Measurements from ENCODE around the gene CLEC1A.

Gene CLEC1A

DNA sequence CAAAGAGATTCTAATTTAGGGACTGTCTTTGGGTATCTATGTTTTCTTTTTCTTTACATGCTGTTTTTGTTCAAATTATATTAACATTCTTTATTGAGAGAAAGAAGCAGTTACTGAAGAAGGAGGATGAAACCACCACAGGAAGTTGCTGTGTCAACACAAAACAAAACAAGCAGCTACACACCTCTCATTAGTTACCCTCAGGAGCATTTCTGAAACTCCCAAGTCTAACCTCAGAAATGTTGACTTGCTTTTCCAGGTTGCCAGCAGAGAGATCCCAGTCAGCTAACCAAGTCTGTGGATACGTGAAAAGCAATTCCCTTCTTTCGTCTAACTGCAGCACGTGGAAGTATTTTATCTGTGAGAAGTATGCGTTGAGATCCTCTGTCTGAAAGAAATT lies 33.5 kb downstream of the CLEC1A start:
- TF ChIP-seq, protein P1, sequence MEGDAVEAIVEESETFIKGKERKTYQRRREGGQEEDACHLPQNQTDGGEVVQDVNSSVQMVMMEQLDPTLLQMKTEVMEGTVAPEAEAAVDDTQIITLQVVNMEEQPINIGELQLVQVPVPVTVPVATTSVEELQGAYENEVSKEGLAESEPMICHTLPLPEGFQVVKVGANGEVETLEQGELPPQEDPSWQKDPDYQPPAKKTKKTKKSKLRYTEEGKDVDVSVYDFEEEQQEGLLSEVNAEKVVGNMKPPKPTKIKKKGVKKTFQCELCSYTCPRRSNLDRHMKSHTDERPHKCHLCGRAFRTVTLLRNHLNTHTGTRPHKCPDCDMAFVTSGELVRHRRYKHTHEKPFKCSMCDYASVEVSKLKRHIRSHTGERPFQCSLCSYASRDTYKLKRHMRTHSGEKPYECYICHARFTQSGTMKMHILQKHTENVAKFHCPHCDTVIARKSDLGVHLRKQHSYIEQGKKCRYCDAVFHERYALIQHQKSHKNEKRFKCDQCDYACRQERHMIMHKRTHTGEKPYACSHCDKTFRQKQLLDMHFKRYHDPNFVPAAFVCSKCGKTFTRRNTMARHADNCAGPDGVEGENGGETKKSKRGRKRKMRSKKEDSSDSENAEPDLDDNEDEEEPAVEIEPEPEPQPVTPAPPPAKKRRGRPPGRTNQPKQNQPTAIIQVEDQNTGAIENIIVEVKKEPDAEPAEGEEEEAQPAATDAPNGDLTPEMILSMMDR (IDR thresholded peaks at IDR 0.05; ENCODE audit: low read depth, low read length), result no peak
- H3K4me3 ChIP-seq (ENCODE audit: low read depth, low read length), result no peak overlapping the region

DNA sequence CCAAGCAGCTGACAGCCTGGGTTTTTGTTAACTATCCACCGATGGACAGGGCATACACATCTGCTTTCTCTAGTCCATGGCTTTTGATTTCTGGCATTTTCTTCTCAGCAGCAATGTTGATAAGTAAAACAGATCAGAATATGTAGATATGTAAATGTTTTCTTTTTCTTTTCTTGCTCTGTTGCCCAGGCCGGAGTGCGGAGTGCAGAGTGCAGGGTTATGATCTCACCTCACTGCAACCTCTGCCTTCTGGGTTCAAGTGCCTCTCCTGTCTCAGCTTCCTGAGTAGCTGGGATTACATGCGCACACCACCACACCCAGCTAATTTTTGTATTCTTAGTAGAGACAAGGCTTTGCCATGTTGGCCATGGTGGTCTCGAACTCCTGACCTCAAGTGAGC lies 40.4 kb downstream of the CLEC1A start:
- TF ChIP-seq, protein P1 (IDR thresholded peaks at IDR 0.05; ENCODE audit: low read depth, low read length), result no peak

DNA sequence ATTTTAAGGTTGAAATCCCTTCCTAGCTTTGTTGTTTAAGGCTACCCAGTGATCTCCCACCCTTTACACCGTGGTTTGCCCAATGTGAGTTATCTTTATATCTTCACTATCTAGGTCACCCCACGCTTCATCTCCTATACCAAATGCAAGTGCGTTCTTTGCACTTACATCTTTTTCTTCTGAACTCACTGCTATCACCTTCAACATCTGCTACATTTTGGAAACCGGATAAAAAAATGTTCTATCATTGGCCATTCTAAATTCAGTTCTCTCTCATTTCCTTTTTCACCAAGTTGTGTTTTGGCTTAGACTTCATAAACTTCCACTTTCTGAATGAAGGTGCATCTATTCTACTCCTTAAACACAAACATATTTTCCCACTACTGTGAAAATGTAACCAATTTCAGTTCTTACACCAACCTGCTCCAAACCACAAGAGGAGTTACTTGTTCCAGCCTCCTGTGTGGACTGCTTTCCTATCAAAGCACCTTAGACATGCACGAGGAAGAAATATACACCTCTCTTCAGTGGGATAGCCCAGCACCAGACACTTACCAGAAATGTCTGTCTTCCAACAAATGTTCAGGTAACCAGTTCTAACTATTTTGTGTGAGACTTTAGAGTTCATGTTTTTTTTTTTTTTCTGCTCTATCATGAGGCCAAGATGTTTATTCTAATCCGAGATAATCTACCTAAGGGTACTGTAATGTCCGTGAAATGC lies 46.4 kb downstream of the CLEC1A start:
- H3K4me3 ChIP-seq (ENCODE audit: low read depth, low read length), result no peak overlapping the region

More for the DNA sequence above, 40.4 kb downstream of the CLEC1A start:
- no peak overlapping the region for H3K4me3 ChIP-seq (ENCODE audit: low read depth, low read length)

DNA sequence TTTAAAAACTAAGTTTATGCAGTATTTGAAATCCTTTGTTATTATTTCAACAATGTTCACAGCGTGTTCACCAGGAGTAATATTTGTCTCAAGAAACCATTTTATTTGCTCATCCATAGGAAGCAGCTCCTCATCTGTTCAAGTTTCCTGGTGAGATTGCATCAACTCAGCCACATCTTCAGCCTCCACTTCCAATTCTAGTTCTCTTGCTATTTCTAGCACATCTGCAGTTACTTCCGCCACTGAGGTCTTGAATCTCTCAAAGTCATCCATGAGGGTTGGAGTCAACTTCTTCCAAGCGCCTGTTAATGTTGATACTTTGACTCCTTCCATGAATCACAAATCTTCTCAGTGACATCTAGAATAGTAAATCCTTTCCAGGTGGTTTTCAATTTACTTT lies 50.3 kb downstream of the CLEC1A start:
- no peak overlapping the region for H3K4me3 ChIP-seq (ENCODE audit: low read depth, low read length)
- TF ChIP-seq, protein P1 (IDR thresholded peaks at IDR 0.05; ENCODE audit: low read depth, low read length), result no peak

More for the DNA sequence above, 46.4 kb downstream of the CLEC1A start:
- TF ChIP-seq, protein P1 (IDR thresholded peaks at IDR 0.05; ENCODE audit: low read depth, low read length), result no peak

DNA sequence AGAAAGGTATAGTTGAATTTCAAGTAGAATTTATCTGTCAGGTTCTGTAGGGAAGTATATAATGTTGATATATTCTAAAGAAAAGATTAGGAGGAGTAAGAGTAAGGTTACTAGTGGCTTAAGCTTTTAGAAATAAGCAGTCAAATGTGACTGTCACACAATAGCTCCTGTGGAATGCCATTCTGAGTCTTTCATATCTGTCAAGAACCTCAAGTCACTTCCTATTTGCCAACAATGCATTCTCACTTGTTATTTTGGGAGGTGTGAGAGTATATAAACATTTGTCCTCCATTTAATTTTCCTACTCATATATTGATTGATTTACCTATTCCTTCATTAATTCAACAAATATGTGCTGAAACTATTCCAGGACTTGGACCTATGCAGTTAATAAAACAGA lies 56.6 kb downstream of the CLEC1A start:
- H3K4me3 ChIP-seq (ENCODE audit: low read depth, low read length), result no peak overlapping the region
- TF ChIP-seq, protein P1 (IDR thresholded peaks at IDR 0.05; ENCODE audit: low read depth, low read length), result no peak

DNA sequence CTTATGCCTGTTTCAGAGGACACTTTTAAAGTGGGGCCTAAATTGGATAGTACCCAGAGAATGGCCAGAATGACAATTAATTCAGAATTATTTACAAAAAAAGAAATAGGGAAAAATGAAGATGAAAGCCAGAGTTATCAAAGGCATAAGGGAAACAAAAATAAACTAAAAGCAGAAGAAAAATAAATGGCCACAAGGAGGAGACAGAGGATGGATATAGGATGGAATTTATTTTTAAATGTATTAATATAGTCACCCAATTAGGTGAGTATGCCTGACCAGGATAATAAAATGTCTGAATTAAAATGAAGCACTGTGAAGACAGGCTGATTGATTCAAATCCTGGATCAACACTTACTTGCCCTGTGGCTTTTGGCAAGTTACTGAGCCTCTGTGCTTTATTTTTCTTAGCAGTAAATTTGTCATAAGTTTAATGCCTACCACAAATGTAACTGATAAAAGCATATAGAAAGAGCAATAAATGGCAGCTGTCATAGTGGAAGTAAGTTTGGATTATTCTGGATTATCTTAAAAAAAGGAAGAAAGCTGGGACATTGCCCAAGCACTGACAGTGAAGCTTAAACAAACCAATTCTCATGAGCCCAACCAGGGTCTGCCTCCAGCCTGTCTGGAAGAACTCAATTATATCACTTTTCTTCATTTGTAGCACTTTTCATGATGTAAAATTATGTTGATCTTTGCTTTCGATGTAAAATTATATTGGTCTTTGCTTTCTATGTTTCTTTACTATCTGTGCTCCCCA lies 64.8 kb downstream of the CLEC1A start:
- no peak overlapping the region for H3K4me3 ChIP-seq (ENCODE audit: low read depth, low read length)
- TF ChIP-seq, protein P1 (IDR thresholded peaks at IDR 0.05; ENCODE audit: low read depth, low read length), result no peak

DNA sequence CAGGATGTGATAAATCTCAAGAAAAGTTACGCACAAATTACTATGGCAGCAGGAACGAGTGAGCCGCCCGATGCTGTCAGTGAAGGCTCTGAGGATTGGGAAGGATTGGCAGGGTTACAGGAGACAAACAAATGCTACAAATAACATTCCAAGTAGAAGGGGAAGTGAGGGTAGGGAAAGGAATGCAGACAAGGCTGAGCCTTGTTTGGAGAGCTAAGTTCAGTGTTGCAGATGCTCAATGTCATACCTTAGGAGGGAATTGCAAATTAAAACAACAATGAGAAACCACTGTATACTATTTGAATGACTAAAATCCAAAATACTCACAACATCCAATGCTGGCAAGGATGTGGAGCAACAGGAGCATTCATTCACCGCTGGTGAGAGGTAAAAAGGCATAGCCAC lies 67.0 kb downstream of the CLEC1A start:
- TF ChIP-seq, protein P1 (IDR thresholded peaks at IDR 0.05; ENCODE audit: low read depth, low read length), result no peak
- H3K4me3 ChIP-seq (ENCODE audit: low read depth, low read length), result peak overlapping the region; percentile 19; the same call in 1 of the 2 replicates

Measured in WI38 (cell line).